Brain microvascular endothelial cell (primary cell): Measurements from ENCODE around the gene DNM1.

Experiments
- DNase-seq: peaks from one replicate; pipeline ENCODE4 v3.0.0-alpha.2; 2020
- H3K27ac ChIP-seq: fragments of 250-450 bp; sonication (Bioruptor Pico); 2 replicates; pipeline ENCODE4 v1.5.1; 2020; ENCODE audit warnings: mild to moderate bottlenecking, moderate library complexity
- H3K27me3 ChIP-seq: fragments of 250-450 bp; sonication (Bioruptor Pico); replicated peaks from 2 replicates; pipeline ENCODE4 v1.5.1; 2020; ENCODE audit warnings: mild to moderate bottlenecking
- H3K36me3 ChIP-seq: fragments of 250-450 bp; sonication (Bioruptor Pico); replicated peaks from 2 replicates; pipeline ENCODE4 v1.5.1; 2020; ENCODE audit warnings: mild to moderate bottlenecking
- H3K4me3 ChIP-seq: 2 replicates; pipeline ENCODE4 v1.5.1; 2011; ENCODE audit warnings: low read depth, mild to moderate bottlenecking, control low read depth, low read length, moderate library complexity
- in situ Hi-C: cut with HindIII; loops from 2 replicates; pipeline ENCODE4 v1.10.0; 2017; ENCODE audit warnings: low sequenced_read_pairs, low pct_ligation_motif_present
- TF ChIP-seq, protein P1 (sequence below): IDR thresholded peaks from 2 replicates; pipeline ENCODE4 v1.5.1; 2011; ENCODE audit warnings: low read depth, mild to moderate bottlenecking, moderate library complexity, low read length, control low read depth, inconsistent platforms; ENCODE audit errors: missing control alignments

The DNM1 gene

DNA sequence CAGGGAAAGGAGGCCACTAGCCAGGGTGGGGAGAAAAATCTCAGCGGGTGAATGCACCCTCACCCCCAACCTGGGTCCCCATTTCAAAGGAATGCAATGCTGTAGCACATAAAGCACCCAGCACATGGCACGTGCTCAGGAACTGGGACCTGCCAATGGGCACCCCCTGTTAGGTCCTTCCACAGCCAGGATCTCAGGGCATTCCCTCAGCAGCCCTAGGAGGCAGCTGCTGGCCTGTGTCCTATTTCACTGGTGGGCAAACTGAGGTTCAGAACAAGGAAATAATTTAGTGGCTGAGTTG is 8.8 kb downstream of the DNM1 start:
- no peak for DNase-seq
- H3K27ac ChIP-seq, result no peak overlapping the region
- H3K4me3 ChIP-seq, result no peak overlapping the region
- no peaks in the 10 kb centered on the region for H3K27me3 ChIP-seq
- no peaks in the 10 kb centered on the region for H3K36me3 ChIP-seq
- TF ChIP-seq, protein P1, sequence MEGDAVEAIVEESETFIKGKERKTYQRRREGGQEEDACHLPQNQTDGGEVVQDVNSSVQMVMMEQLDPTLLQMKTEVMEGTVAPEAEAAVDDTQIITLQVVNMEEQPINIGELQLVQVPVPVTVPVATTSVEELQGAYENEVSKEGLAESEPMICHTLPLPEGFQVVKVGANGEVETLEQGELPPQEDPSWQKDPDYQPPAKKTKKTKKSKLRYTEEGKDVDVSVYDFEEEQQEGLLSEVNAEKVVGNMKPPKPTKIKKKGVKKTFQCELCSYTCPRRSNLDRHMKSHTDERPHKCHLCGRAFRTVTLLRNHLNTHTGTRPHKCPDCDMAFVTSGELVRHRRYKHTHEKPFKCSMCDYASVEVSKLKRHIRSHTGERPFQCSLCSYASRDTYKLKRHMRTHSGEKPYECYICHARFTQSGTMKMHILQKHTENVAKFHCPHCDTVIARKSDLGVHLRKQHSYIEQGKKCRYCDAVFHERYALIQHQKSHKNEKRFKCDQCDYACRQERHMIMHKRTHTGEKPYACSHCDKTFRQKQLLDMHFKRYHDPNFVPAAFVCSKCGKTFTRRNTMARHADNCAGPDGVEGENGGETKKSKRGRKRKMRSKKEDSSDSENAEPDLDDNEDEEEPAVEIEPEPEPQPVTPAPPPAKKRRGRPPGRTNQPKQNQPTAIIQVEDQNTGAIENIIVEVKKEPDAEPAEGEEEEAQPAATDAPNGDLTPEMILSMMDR, result no peak
- in situ Hi-C loops, result no loop called here

DNA sequence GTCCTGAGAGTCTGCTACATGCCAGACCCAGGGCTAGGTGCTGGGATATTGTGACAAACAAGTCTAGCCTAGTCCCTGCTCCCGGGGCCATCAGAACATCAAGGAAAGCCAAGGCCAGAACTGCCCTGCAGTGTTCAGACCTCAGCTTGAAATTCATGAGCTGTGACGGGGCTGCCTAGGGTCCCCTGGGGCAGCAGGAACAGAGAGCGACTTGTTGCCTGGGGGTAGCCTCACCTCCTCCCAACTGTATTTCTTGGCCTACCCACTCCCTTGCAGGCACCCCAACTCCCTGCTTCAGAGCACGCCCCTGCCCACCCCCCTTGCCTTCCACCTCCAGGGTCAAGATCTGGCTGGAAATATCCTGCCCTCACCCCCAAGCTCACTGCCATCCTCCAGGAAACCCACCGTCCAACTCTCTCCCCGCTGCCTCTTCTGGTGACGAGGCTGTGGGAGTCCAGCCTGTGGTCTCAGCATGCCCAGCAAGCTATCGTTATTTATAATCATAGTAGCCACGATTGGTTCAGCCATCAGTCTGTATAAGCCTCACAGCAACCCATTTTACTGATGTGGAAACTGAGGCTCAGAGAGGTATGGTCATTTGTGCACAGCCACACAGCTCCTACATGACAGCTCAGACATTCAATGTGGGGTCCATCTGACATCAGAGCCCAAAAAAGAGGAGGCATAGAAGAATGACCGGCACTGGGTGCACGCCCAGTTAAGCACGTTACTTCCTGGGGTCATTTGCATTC is 10.7 kb downstream of the DNM1 start:
- H3K27me3 ChIP-seq, result no peaks in the 10 kb centered on the region
- TF ChIP-seq, protein P1, result no peak
- in situ Hi-C loops, result no loop called here
- no peak overlapping the region for H3K4me3 ChIP-seq
- no peak overlapping the region for H3K27ac ChIP-seq
- no peak for DNase-seq
- no peaks in the 10 kb centered on the region for H3K36me3 ChIP-seq

DNA sequence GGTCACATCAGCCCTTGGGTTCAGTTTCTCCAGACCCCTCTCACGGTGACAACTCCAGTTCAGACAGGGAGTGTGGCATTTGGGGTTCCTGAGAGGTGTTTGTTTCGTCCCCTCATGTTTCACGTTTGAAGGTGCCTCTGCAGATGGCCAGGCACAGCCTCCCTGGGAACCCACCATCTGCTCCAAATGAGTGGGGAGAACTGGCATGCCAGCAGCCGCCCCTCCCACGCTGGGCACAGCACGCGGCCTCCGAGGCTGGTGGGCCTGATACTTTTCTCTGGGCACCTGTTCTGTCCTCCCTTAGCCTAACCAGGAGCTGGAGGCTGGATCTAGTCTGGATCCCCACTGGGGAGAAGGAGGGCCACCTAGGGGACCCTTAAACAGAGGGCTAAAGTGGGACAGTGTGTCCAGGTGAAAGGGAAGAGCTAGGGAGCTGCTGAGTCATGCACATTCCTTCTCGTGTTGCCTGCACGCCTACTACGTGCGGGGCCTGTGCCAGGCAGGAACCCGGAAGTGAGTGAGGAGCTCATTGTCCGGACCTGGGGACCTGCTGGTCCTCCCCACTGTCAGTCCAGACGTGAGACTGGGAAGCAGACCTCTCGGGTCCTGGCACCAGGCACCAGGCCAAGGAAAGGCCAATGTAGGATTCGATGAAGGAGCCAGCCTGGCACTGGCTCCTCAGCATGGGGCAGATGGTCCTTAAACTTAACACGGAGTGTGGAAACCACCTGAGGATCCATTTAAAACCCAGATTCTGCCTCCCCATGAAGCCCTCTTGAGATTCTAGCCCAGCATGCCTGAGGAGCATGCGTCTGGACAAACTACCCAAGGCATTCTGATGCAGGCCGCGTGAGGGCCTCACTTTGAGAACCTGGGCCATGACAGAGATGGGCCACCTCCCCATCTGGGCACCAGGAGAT is 11.7 kb downstream of the DNM1 start:
- Histone ChIP-seq H3K36me3 (no peaks in the 10 kb centered on the region), H3K27me3 (no peaks in the 10 kb centered on the region), H3K27ac (peak overlapping the region; percentile 71), H3K4me3 (no peak overlapping the region)
- TF ChIP-seq, protein P1, result no peak
- in situ Hi-C loops, result no loop called here
- no peak for DNase-seq

DNA sequence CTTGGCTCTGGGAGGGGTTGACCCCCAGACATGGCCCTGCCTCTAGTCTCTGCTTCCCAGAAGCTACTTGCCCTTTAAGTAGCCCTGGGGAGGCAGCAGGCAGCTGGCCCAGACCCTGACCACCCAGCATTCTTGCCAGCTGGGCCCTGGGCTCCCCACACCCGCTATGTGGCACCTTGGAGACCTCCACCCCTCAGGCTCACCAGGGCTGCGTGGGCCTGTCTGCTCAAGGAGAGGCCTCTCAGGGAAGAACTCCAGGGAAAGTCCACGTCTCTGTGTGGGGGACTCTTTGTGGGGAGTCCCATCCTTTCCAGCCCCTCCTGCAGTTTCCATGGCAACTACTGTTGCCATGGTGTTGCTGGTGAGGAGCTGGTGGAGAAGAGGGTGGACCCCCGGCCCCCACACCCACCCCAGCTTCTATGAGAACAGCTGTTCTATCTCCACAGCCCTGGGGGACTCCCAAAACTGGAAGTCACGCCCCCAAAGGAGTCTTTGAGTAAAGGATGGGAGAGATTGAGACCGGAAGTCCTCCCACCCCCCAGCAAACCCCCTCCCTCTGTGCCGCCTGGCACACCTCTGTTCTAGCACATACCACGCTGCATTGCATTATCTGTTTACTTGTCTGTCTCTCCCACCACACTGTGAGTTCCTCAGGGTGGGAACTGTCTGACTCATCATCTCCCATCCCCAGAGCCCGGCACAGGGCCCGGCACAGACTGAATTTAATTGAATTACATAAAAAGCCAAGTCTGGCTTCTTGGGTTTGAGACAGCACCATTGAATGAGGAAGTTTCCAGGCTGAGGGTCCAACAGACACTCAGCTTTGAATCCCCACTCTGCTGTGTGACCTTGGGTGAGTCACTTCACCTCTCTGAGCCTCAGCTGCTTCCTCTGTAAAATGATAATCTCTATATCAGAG is 12.6 kb downstream of the DNM1 start:
- H3K27ac ChIP-seq, result peak overlapping the region; percentile 71
- H3K27me3 ChIP-seq, result no peaks in the 10 kb centered on the region
- DNase-seq, result peak; percentile 83
- H3K4me3 ChIP-seq, result no peak overlapping the region
- in situ Hi-C loops, result no loop called here
- TF ChIP-seq, protein P1, result no peak
- no peaks in the 10 kb centered on the region for H3K36me3 ChIP-seq

DNA sequence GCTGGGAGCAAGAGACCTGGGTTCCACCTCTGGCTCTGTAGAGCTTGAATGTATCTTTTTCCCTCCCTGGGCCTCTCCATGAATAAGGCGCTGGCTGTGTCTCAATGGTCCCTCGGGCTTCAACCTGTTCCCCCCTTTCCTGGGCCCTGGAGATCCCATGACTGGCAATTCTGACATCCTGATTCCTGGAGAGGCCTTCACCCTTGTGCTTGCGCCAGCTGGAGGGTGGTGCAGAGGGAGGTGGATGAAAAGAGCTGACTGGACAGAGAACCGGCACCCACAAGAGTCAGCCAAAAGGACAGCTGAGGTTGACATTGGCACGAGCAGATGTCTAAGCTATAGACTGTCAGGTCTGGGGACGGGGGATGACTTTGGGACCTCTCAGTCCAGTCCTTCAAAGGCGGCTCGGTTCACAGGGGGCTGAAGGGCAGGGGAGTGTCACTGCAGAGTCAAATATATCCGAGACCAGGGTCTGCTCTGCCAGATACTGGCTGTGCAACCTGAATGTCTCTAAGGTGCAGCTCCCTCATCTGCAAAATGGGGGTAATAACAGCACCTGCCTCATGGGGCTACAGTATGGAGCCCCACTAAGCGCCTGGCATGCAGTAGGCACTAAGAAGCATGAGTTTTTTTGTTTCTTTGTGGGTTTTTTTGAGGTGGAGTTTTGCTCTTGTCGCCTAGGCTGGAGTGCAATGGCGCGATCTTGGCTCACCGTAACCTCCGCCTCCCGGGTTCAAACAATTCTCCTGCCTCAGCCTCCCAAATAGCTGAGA is 13.8 kb downstream of the DNM1 start:
- in situ Hi-C loops, result no loop called here
- Histone ChIP-seq H3K36me3 (no peaks in the 10 kb centered on the region), H3K27me3 (no peaks in the 10 kb centered on the region), H3K4me3 (no peak overlapping the region), H3K27ac (peak overlapping the region; percentile 71)
- TF ChIP-seq, protein P1, result no peak
- no peak for DNase-seq
